ENCODE data around the gene PFDN5.
A peak's percentile ranks its signal among the peaks of the same experiment; 100 is the strongest.
"Not testable (repeated sequence)": the region's sequence is repeated elsewhere in the genome, so short reads cannot be mapped to it uniquely, and the experiment has no call there.

Gene PFDN5

GRCh38 chr12:53327435-53328042 lies 32.2 kb downstream of the PFDN5 start:
- peak overlapping the region; percentile 97 for H2BK15ac ChIP-seq (ENCODE audit: low read length)
- no peak overlapping the region for H3K18ac ChIP-seq (ENCODE audit: low read length)
- no peak overlapping the region for H3K23ac ChIP-seq (ENCODE audit: low read depth, low read length, poor library complexity)
- H3K79me1 ChIP-seq (ENCODE audit: low read depth, low read length) = no peaks in the 10 kb centered on the region
- no peak for DNase-seq (ENCODE audit: low spot score)
- peak overlapping the region; percentile 30 for H2BK12ac ChIP-seq (ENCODE audit: low read length)
- H3K4me3 ChIP-seq (ENCODE audit: low read length in 2 of 2) = no peak overlapping the region
- H3K36me3 ChIP-seq (replicated peaks in 1 of 2; ENCODE audit: control insufficient read depth in 2 of 2, insufficient read depth in 2 of 2, low read length in 2 of 2) = no peaks in the 10 kb centered on the region
- WGBS, 2 donors (ENCODE audit: extremely low coverage in 2 of 2, insufficient read length in 2 of 2, insufficient replicate concordance in 1 of 2) = no CpG with 5 or more reads among the region's 3 CpGs
- H3K27ac ChIP-seq (replicated peaks; ENCODE audit: low read length) = no peak overlapping the region
- peak overlapping the region; percentile 53 for H2BK5ac ChIP-seq (ENCODE audit: low read length)
- peak overlapping the region; percentile 92 for H2AK5ac ChIP-seq (ENCODE audit: low read depth, low read length)
- no peak overlapping the region for H3K9ac ChIP-seq (ENCODE audit: low read depth, low read length, poor library complexity)
- no peaks in the 10 kb centered on the region for H3K9me3 ChIP-seq (replicated peaks in 1 of 2; ENCODE audit: control insufficient read depth in 2 of 2, insufficient read depth in 1 of 2, low read depth in 1 of 2, low read length in 2 of 2)
- peak overlapping the region; percentile 66 for H3K4ac ChIP-seq (ENCODE audit: low read length)
- no peak overlapping the region for H4K91ac ChIP-seq (ENCODE audit: low read depth, low read length, poor library complexity)
- no peak overlapping the region for H2BK120ac ChIP-seq (ENCODE audit: low read depth, low read length)
- no peak overlapping the region for H2AFZ ChIP-seq (ENCODE audit: low read length)
- no peak overlapping the region for H3K4me2 ChIP-seq (ENCODE audit: insufficient read depth, low read length, poor library complexity, severe bottlenecking)
- H3K14ac ChIP-seq (ENCODE audit: low read length) = no peak overlapping the region
- H4K8ac ChIP-seq (ENCODE audit: low read depth, low read length) = no peak overlapping the region
- peaks cover 0 to 47% (median 28%) of the 10 kb centered on the region in 3 experiments for H3K27me3 ChIP-seq (ENCODE audit: control insufficient read depth in 3 of 3, insufficient read depth in 3 of 3, low read depth in 1 of 3, low read length in 3 of 3)
- H3K4me1 ChIP-seq (ENCODE audit: control insufficient read depth in 2 of 2, insufficient read depth in 1 of 2, low read depth in 1 of 2, low read length in 2 of 2) = peaks cover 15 to 19% of the 10 kb centered on the region in 2 donors

DNA sequence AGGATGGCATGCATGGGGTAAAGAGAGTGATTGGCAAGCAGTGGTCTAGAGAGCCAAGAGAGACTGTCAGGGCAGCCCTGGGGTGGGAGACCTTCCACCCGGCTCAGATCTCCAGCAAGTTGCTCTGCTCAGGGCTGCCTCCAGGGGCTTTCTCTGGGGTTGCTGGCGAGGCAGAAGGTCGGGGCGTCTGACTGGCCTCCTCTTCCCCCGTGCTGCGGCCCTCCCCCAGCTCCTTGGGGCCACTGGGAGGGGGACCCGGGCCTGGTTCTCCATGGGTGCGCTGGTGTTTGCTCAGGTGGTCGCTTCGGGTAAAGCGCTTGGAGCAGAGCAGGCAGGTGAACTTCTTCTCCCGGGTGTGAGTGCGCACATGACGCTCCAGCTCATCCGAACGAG lies 32.7 kb downstream of the PFDN5 start:
- H3K27ac ChIP-seq (replicated peaks; ENCODE audit: low read length) = no peak overlapping the region
- peak overlapping the region; percentile 89 for H3K23ac ChIP-seq (ENCODE audit: low read depth, low read length, poor library complexity)
- no peaks in the 10 kb centered on the region for H3K79me1 ChIP-seq (ENCODE audit: low read depth, low read length)
- peak overlapping the region; percentile 97 for H2BK15ac ChIP-seq (ENCODE audit: low read length)
- H3K4ac ChIP-seq (ENCODE audit: low read length) = peak overlapping the region; percentile 66
- H3K18ac ChIP-seq (ENCODE audit: low read length) = peak overlapping the region; percentile 85
- peak overlapping the region; percentile 65 for H4K8ac ChIP-seq (ENCODE audit: low read depth, low read length)
- peaks cover 15 to 19% of the 10 kb centered on the region in 2 donors for H3K4me1 ChIP-seq (ENCODE audit: control insufficient read depth in 2 of 2, insufficient read depth in 1 of 2, low read depth in 1 of 2, low read length in 2 of 2)
- peak overlapping the region; percentile 92 for H2AK5ac ChIP-seq (ENCODE audit: low read depth, low read length)
- peaks cover 0 to 50% (median 26%) of the 10 kb centered on the region in 3 experiments for H3K27me3 ChIP-seq (ENCODE audit: control insufficient read depth in 3 of 3, insufficient read depth in 3 of 3, low read depth in 1 of 3, low read length in 3 of 3)
- H4K91ac ChIP-seq (ENCODE audit: low read depth, low read length, poor library complexity) = no peak overlapping the region
- no peak overlapping the region for H2AFZ ChIP-seq (ENCODE audit: low read length)
- DNase-seq (ENCODE audit: low spot score) = no peak
- H3K4me3 ChIP-seq (ENCODE audit: low read length in 2 of 2) = no peak overlapping the region
- peak overlapping the region; percentile 94 for H3K14ac ChIP-seq (ENCODE audit: low read length)
- H2BK120ac ChIP-seq (ENCODE audit: low read depth, low read length) = no peak overlapping the region
- H3K9me3 ChIP-seq (replicated peaks in 1 of 2; ENCODE audit: control insufficient read depth in 2 of 2, insufficient read depth in 1 of 2, low read depth in 1 of 2, low read length in 2 of 2) = no peaks in the 10 kb centered on the region
- no peaks in the 10 kb centered on the region for H3K36me3 ChIP-seq (replicated peaks in 1 of 2; ENCODE audit: control insufficient read depth in 2 of 2, insufficient read depth in 2 of 2, low read length in 2 of 2)
- peak overlapping the region; percentile 30 for H2BK12ac ChIP-seq (ENCODE audit: low read length)
- WGBS, 2 donors (ENCODE audit: extremely low coverage in 2 of 2, insufficient read length in 2 of 2, insufficient replicate concordance in 1 of 2) = no CpG with 5 or more reads among the region's 16 CpGs
- no peak overlapping the region for H3K9ac ChIP-seq (ENCODE audit: low read depth, low read length, poor library complexity)
- H3K4me2 ChIP-seq (ENCODE audit: insufficient read depth, low read length, poor library complexity, severe bottlenecking) = no peak overlapping the region
- H2BK5ac ChIP-seq (ENCODE audit: low read length) = peak overlapping the region; percentile 53

GRCh38 chr12:53330671-53331070 lies 35.3 kb downstream of the PFDN5 start:
- no peak for DNase-seq (ENCODE audit: low spot score)
- Histone ChIP-seq H3K4me1 (ENCODE audit: control insufficient read depth in 2 of 2, insufficient read depth in 1 of 2, low read depth in 1 of 2, low read length in 2 of 2) (peaks cover 11 to 20% of the 10 kb centered on the region in 2 donors), H2BK120ac (ENCODE audit: low read depth, low read length) (no peak overlapping the region), H3K18ac (ENCODE audit: low read length) (no peak overlapping the region), H4K91ac (ENCODE audit: low read depth, low read length, poor library complexity) (no peak overlapping the region), H3K79me1 (ENCODE audit: low read depth, low read length) (no peaks in the 10 kb centered on the region), H3K9me3 (replicated peaks in 1 of 2; ENCODE audit: control insufficient read depth in 2 of 2, insufficient read depth in 1 of 2, low read depth in 1 of 2, low read length in 2 of 2) (no peaks in the 10 kb centered on the region), H3K36me3 (replicated peaks in 1 of 2; ENCODE audit: control insufficient read depth in 2 of 2, insufficient read depth in 2 of 2, low read length in 2 of 2) (no peaks in the 10 kb centered on the region), H3K9ac (ENCODE audit: low read depth, low read length, poor library complexity) (no peak overlapping the region), H2BK5ac (ENCODE audit: low read length) (no peak overlapping the region), H3K4ac (ENCODE audit: low read length) (no peak overlapping the region), H3K27ac (replicated peaks; ENCODE audit: low read length) (no peak overlapping the region), H3K4me2 (ENCODE audit: insufficient read depth, low read length, poor library complexity, severe bottlenecking) (no peak overlapping the region), H2AFZ (ENCODE audit: low read length) (no peak overlapping the region), H2BK15ac (ENCODE audit: low read length) (no peak overlapping the region), H3K23ac (ENCODE audit: low read depth, low read length, poor library complexity) (no peak overlapping the region), H3K14ac (ENCODE audit: low read length) (peak overlapping the region; percentile 63), H4K8ac (ENCODE audit: low read depth, low read length) (no peak overlapping the region), H3K27me3 (ENCODE audit: control insufficient read depth in 3 of 3, insufficient read depth in 3 of 3, low read depth in 1 of 3, low read length in 3 of 3) (peaks cover 0 to 76% (median 14%) of the 10 kb centered on the region in 3 experiments), H2BK12ac (ENCODE audit: low read length) (no peak overlapping the region), H3K4me3 (ENCODE audit: low read length in 2 of 2) (no peak overlapping the region), H2AK5ac (ENCODE audit: low read depth, low read length) (peak overlapping the region; percentile 93)
- no CpG with 5 or more reads among the region's 5 CpGs for WGBS, 2 donors (ENCODE audit: extremely low coverage in 2 of 2, insufficient read length in 2 of 2, insufficient replicate concordance in 1 of 2)

DNA sequence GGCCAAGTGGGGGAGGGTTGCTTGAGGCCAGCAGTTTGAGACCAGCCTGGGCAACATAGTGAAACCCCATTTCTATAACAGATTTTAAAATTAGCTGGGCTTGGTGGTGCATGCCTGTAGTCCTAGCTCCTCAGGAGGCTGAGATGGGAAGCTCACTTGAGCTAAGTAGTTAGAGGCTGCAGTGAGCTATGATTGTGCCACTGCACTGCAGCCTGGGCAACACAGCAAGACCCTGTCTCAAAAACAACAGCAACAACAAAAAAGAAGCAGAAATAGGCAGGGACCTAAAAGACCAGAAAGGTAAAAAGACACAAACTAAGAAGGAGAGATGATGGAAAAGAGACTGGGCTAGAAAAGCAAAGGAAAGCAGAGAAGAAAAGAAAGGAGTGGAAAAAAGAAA lies 37.0 kb downstream of the PFDN5 start:
- not testable (repeated sequence) for DNase-seq (ENCODE audit: low spot score); H3K18ac ChIP-seq (ENCODE audit: low read length); H2BK5ac ChIP-seq (ENCODE audit: low read length); H3K4ac ChIP-seq (ENCODE audit: low read length); H3K14ac ChIP-seq (ENCODE audit: low read length); H3K9me3 ChIP-seq (replicated peaks in 1 of 2; ENCODE audit: control insufficient read depth in 2 of 2, insufficient read depth in 1 of 2, low read depth in 1 of 2, low read length in 2 of 2); H2BK15ac ChIP-seq (ENCODE audit: low read length); H3K9ac ChIP-seq (ENCODE audit: low read depth, low read length, poor library complexity); H3K27ac ChIP-seq (replicated peaks; ENCODE audit: low read length); H2BK120ac ChIP-seq (ENCODE audit: low read depth, low read length); H2AFZ ChIP-seq (ENCODE audit: low read length); H3K23ac ChIP-seq (ENCODE audit: low read depth, low read length, poor library complexity); H2BK12ac ChIP-seq (ENCODE audit: low read length); H2AK5ac ChIP-seq (ENCODE audit: low read depth, low read length); H3K4me2 ChIP-seq (ENCODE audit: insufficient read depth, low read length, poor library complexity, severe bottlenecking); H4K91ac ChIP-seq (ENCODE audit: low read depth, low read length, poor library complexity); H3K79me1 ChIP-seq (ENCODE audit: low read depth, low read length); H3K36me3 ChIP-seq (replicated peaks in 1 of 2; ENCODE audit: control insufficient read depth in 2 of 2, insufficient read depth in 2 of 2, low read length in 2 of 2); H4K8ac ChIP-seq (ENCODE audit: low read depth, low read length); H3K4me3 ChIP-seq (ENCODE audit: low read length in 2 of 2)
- Histone ChIP-seq H3K4me1 (ENCODE audit: control insufficient read depth in 2 of 2, insufficient read depth in 1 of 2, low read depth in 1 of 2, low read length in 2 of 2) (peaks cover 5 to 24% of the 10 kb centered on the region in 2 donors), H3K27me3 (ENCODE audit: control insufficient read depth in 3 of 3, insufficient read depth in 3 of 3, low read depth in 1 of 3, low read length in 3 of 3) (peaks cover 0 to 82% (median 6%) of the 10 kb centered on the region in 3 experiments)
